Mesenchymal stem cell (in vitro differentiated cells and primary cell): ENCODE data around the gene TSPYL1.

ENCODE experiments used
- DNase-seq: peaks from one replicate; pipeline ENCODE4 v3.0.0-alpha.2; 2013
- H2AFZ ChIP-seq: one replicate; pipeline ENCODE4 v1.6.1; 2013; ENCODE audit warnings: low read depth, mild to moderate bottlenecking, control low read depth, inconsistent platforms, low read length, moderate library complexity
- H2AK5ac ChIP-seq: 2 replicates; pipeline ENCODE4 v1.6.1; 2013; ENCODE audit warnings: low read length, moderate library complexity, mild to moderate bottlenecking, inconsistent platforms; ENCODE audit not compliant: severe bottlenecking
- H2BK120ac ChIP-seq: one replicate; pipeline ENCODE4 v1.6.1; 2013; ENCODE audit warnings: low read depth, mild to moderate bottlenecking, inconsistent platforms, low read length, moderate library complexity
- H2BK12ac ChIP-seq, 2 experiments: one replicate each; pipeline ENCODE4 v1.6.1; 2013; ENCODE audit warnings: inconsistent platforms in 2 of 2, low read length in 2 of 2, mild to moderate bottlenecking in 2 of 2, moderate library complexity in 2 of 2, control low read depth in 1 of 2
- H2BK15ac ChIP-seq: one replicate; pipeline ENCODE4 v1.6.1; 2013; ENCODE audit warnings: mild to moderate bottlenecking, low read depth, inconsistent platforms; ENCODE audit not compliant: poor library complexity, severe bottlenecking
- H2BK5ac ChIP-seq: 2 replicates; pipeline ENCODE4 v1.6.1; 2013; ENCODE audit warnings: low read depth, mild to moderate bottlenecking, low read length, control low read depth, inconsistent platforms; ENCODE audit not compliant: poor library complexity, severe bottlenecking
- H3K14ac ChIP-seq, 2 experiments: one replicate each; pipeline ENCODE4 v1.6.1; 2013; ENCODE audit warnings: inconsistent platforms in 2 of 2, low read length in 2 of 2, control low read depth in 1 of 2, mild to moderate bottlenecking in 1 of 2, moderate library complexity in 1 of 2
- H3K18ac ChIP-seq, 2 experiments: one replicate each; pipeline ENCODE4 v1.6.1; 2013; ENCODE audit warnings: inconsistent platforms in 2 of 2, low read length in 2 of 2, control low read depth in 1 of 2, low read depth in 1 of 2, mild to moderate bottlenecking in 1 of 2
- H3K23ac ChIP-seq, 2 experiments: one replicate each; pipeline ENCODE4 v1.6.1; 2013; ENCODE audit warnings: inconsistent platforms in 2 of 2, low read length in 2 of 2, mild to moderate bottlenecking in 2 of 2, moderate library complexity in 2 of 2, control low read depth in 1 of 2
- H3K27ac ChIP-seq: 2 replicates; pipeline ENCODE4 v1.5.1; 2013; ENCODE audit warnings: mild to moderate bottlenecking, moderate library complexity, low read length, control low read depth, inconsistent platforms; ENCODE audit not compliant: poor library complexity, severe bottlenecking
- H3K27me3 ChIP-seq, 2 experiments: 2 replicates each; pipeline versions ENCODE4 v1.6.1 to v1.7.0; 2013; ENCODE audit warnings: low read length in 2 of 2, mild to moderate bottlenecking in 2 of 2, moderate library complexity in 2 of 2, control low read depth in 1 of 2, inconsistent platforms in 1 of 2; ENCODE audit not compliant: control insufficient read depth in 1 of 2, insufficient read depth in 1 of 2
- H3K36me3 ChIP-seq, 2 experiments: 2 replicates each; pipeline versions ENCODE4 v1.6.1 to v1.7.0; 2013; ENCODE audit warnings: low read length in 2 of 2, control low read depth in 1 of 2, inconsistent platforms in 1 of 2, low read depth in 1 of 2, mild to moderate bottlenecking in 1 of 2; ENCODE audit not compliant: insufficient read depth in 2 of 2, control insufficient read depth in 1 of 2
- H3K4ac ChIP-seq, 2 experiments: one replicate each; pipeline ENCODE4 v1.6.1; 2013; ENCODE audit warnings: inconsistent platforms in 2 of 2, low read length in 2 of 2, mild to moderate bottlenecking in 2 of 2, moderate library complexity in 2 of 2, control low read depth in 1 of 2, low read depth in 1 of 2
- H3K4me1 ChIP-seq: 2 replicates; pipeline ENCODE4 v1.6.1; 2013; ENCODE audit warnings: low read depth, low read length, control low read depth; ENCODE audit not compliant: control insufficient read depth, insufficient read depth
- H3K4me2 ChIP-seq: 2 replicates; pipeline ENCODE4 v1.6.1; 2013; ENCODE audit warnings: low read length, mild to moderate bottlenecking, inconsistent platforms; ENCODE audit not compliant: poor library complexity, severe bottlenecking
- H3K4me3 ChIP-seq, 2 experiments: 2 replicates each; pipeline versions ENCODE4 v1.5.1 to v1.7.0; 2013; ENCODE audit warnings: low read length in 2 of 2, mild to moderate bottlenecking in 2 of 2, control low read depth in 1 of 2, low read depth in 1 of 2; ENCODE audit not compliant: insufficient read depth in 1 of 2
- H3K79me1 ChIP-seq: replicated peaks from 2 replicates; pipeline ENCODE4 v1.6.1; 2013; ENCODE audit warnings: mild to moderate bottlenecking, control low read depth, low read length, inconsistent platforms; ENCODE audit not compliant: poor library complexity, severe bottlenecking
- H3K9ac ChIP-seq: 2 replicates; pipeline ENCODE4 v1.7.0; 2013; ENCODE audit warnings: mild to moderate bottlenecking, low read length, moderate library complexity
- H3K9me3 ChIP-seq: 2 replicates; pipeline ENCODE4 v1.7.0; 2013; ENCODE audit warnings: mild to moderate bottlenecking, low read length; ENCODE audit not compliant: control insufficient read depth
- H4K8ac ChIP-seq: one replicate; pipeline ENCODE4 v1.6.1; 2013; ENCODE audit warnings: inconsistent platforms, mild to moderate bottlenecking, low read length, moderate library complexity
- H4K91ac ChIP-seq: one replicate; pipeline ENCODE4 v1.6.1; 2013; ENCODE audit warnings: mild to moderate bottlenecking, low read length, inconsistent platforms
- WGBS: methylation state at CpG from one replicate; pipeline ENCODE4 v1.1.7; 2013; ENCODE audit warnings: mixed read lengths; 5-methylcytosine and 5-hydroxymethylcytosine counted together

Gene TSPYL1

DNA sequence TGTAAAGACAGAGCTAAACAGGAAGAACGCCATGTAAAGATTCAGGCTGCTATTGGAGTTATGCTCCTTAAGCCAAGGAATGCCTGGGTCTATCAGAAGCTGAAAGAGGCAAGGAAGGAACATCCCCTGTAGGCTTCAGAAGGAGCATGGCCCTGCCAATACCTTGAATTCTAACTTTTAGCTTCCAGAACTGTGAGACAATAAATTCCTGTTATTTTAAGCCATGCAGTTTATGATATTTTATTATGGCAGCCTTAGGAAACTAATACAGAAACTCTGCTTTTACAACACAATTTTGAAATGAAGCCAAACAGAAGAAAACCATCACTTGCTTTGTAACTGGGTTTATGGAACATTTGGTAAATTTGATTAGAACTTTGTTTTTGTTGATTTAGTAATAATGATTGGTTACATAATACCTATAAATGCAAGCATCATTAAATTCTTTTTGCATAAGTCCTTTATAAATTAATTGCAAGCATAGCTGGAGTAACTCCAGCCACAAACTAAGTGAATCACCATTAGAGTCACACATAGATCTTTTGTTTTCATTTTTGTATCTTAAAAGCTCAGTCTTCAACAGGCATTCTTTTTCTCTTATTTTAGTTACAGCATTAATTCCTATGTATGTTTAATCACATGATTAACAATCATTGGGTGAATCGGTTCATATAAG is 33.5 kb upstream of the TSPYL1 start:
- no peak overlapping the region for H3K27ac ChIP-seq
- H3K4ac ChIP-seq: no peak overlapping the region
- no peak overlapping the region for H2BK12ac ChIP-seq
- no peak for DNase-seq
- H3K18ac ChIP-seq: no peak overlapping the region
- H2BK15ac ChIP-seq: no peak overlapping the region
- H2BK5ac ChIP-seq: no peak overlapping the region
- H3K14ac ChIP-seq: no peak overlapping the region
- no peaks in the 10 kb centered on the region for H3K36me3 ChIP-seq
- no peak overlapping the region for H2BK120ac ChIP-seq
- H3K9ac ChIP-seq: peak overlapping the region; percentile 12
- no peaks in the 10 kb centered on the region for H3K4me1 ChIP-seq
- peaks cover 2% of the 10 kb centered on the region for H3K79me1 ChIP-seq
- H3K4me3 ChIP-seq: no peak overlapping the region
- no peak overlapping the region for H2AFZ ChIP-seq
- no peak overlapping the region for H4K8ac ChIP-seq
- no peak overlapping the region for H4K91ac ChIP-seq
- H3K9me3 ChIP-seq: no peaks in the 10 kb centered on the region
- no peaks in the 10 kb centered on the region for H3K27me3 ChIP-seq
- no peak overlapping the region for H3K23ac ChIP-seq
- H2AK5ac ChIP-seq: no peak overlapping the region
- H3K4me2 ChIP-seq: no peak overlapping the region
- WGBS: 96% methylated on average over 1 of the region's 2 CpGs

DNA sequence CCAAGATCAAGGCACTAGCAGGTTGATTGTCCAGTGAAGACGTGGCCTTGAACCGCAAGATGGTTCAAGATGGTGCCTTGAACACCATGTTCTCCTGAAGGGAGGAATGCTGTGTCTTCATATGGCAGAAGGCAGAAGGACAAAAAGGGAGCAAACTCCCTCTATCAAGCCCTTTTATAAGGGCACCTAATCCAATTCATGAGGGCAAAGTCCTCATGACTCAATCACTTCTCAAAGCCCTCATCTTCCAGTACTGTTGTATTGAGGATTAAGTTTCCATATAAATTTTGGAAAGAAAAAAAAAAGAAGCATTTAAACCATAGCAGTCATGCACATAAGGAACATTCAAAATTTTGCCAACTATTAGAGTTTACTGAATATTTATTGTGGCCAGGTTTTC is 29.9 kb upstream of the TSPYL1 start:
- no peak overlapping the region for H2AK5ac ChIP-seq
- no peak overlapping the region for H4K91ac ChIP-seq
- H3K4me2 ChIP-seq: no peak overlapping the region
- no peaks in the 10 kb centered on the region for H3K36me3 ChIP-seq
- H3K9me3 ChIP-seq: no peaks in the 10 kb centered on the region
- H2BK5ac ChIP-seq: no peak overlapping the region
- no peak overlapping the region for H2BK12ac ChIP-seq
- H3K9ac ChIP-seq: no peak overlapping the region
- no peak for DNase-seq
- H3K4me3 ChIP-seq: no peak overlapping the region
- H3K4me1 ChIP-seq: no peaks in the 10 kb centered on the region
- H4K8ac ChIP-seq: no peak overlapping the region
- H2BK15ac ChIP-seq: no peak overlapping the region
- H3K18ac ChIP-seq: no peak overlapping the region
- no peak overlapping the region for H2AFZ ChIP-seq
- WGBS: 50% methylated on average over 2 of the region's 2 CpGs
- H3K27me3 ChIP-seq: no peaks in the 10 kb centered on the region
- H3K14ac ChIP-seq: no peak overlapping the region
- H3K4ac ChIP-seq: no peak overlapping the region
- H3K23ac ChIP-seq: no peak overlapping the region
- H3K27ac ChIP-seq: no peak overlapping the region
- H3K79me1 ChIP-seq: peaks cover 2% of the 10 kb centered on the region
- no peak overlapping the region for H2BK120ac ChIP-seq

DNA sequence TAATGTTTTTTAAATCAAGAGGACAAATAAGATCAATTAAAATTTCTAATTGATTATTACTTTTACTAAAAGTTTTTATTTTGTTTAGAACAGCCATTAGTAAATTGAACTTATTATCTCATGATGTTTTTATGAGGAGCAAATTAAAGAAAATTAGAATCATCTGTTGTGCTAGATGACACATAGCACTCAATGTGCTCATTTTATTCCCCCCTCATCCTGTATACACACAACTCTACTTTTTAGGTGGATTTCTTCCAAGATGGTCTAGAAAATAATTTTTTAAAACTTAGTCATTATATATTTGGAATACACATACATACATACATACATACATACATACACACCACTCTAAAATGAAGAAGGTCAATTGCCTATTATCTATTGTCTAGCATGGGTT is 29.3 kb upstream of the TSPYL1 start:
- Histone ChIP-seq H2AFZ (no peak overlapping the region), H3K4me2 (no peak overlapping the region), H3K4ac (no peak overlapping the region), H3K36me3 (no peaks in the 10 kb centered on the region), H2BK5ac (no peak overlapping the region), H4K8ac (no peak overlapping the region), H3K79me1 (peaks cover 4% of the 10 kb centered on the region), H2BK120ac (no peak overlapping the region), H3K4me3 (no peak overlapping the region), H2AK5ac (no peak overlapping the region), H3K23ac (no peak overlapping the region), H3K27ac (no peak overlapping the region), H3K14ac (no peak overlapping the region), H3K4me1 (no peaks in the 10 kb centered on the region), H3K18ac (no peak overlapping the region), H3K9me3 (no peaks in the 10 kb centered on the region), H3K27me3 (no peaks in the 10 kb centered on the region), H3K9ac (no peak overlapping the region), H2BK12ac (no peak overlapping the region), H4K91ac (no peak overlapping the region), H2BK15ac (no peak overlapping the region)
- no peak for DNase-seq

DNA sequence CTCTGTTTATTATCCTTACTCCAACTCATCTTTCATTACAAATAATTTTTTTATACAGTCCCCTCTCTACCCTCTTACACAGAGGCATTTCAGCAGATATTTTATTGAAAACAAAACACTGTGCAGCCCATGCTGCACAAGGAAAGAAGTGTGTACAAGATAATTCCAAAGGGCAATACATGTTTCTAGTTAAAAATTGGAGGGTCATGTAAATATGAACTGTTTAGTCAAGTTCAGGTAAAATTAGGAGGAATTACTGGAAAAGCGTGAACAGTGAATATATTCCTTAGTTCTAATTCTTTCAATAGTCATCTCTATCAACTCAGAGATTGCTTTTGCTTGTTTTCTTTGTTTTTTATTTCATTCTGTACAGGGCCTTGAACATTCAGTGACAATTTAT is 27.9 kb upstream of the TSPYL1 start:
- no peak overlapping the region for H3K14ac ChIP-seq
- no peak overlapping the region for H2BK120ac ChIP-seq
- H3K9me3 ChIP-seq: no peaks in the 10 kb centered on the region
- no peak overlapping the region for H3K23ac ChIP-seq
- no peak overlapping the region for H2AK5ac ChIP-seq
- no peaks in the 10 kb centered on the region for H3K27me3 ChIP-seq
- no peaks in the 10 kb centered on the region for H3K36me3 ChIP-seq
- no peak overlapping the region for H2BK15ac ChIP-seq
- no peak overlapping the region for H2BK5ac ChIP-seq
- no peak overlapping the region for H3K27ac ChIP-seq
- H3K9ac ChIP-seq: no peak overlapping the region
- H2BK12ac ChIP-seq: no peak overlapping the region
- H2AFZ ChIP-seq: no peak overlapping the region
- no peak overlapping the region for H3K4me2 ChIP-seq
- H3K18ac ChIP-seq: no peak overlapping the region
- H4K91ac ChIP-seq: no peak overlapping the region
- no peak overlapping the region for H3K4me3 ChIP-seq
- no peaks in the 10 kb centered on the region for H3K4me1 ChIP-seq
- H3K4ac ChIP-seq: no peak overlapping the region
- H3K79me1 ChIP-seq: peaks cover 4% of the 10 kb centered on the region
- H4K8ac ChIP-seq: no peak overlapping the region
- no CpG with 5 or more reads among the region's 1 CpG for WGBS
- no peak for DNase-seq
